Kidney (tissue), 14 donors: Measurements from ENCODE around the gene AASS. TPM values are rescaled to one million over a fixed set of nuclear protein-coding genes. Genes with fewer than 3 reads are reported as not detected.

Source experiments
- DNase-seq, 5 donors: peaks; one replicate each; pipeline ENCODE4 v3.0.0-alpha.2; 2013 to 2020
- FAIRE-seq: peaks from 2 replicates; lab custom pipeline; 2012; peaks lifted over from hg19 to GRCh38; lab: Jason Lieb, UNC
- H3K27ac ChIP-seq, 2 donors: one replicate each; pipeline ENCODE4 v1.7.0; 2013; ENCODE audit warnings: low read depth in 2 of 2, low read length in 2 of 2, inconsistent platforms in 1 of 2
- H3K27me3 ChIP-seq: one replicate; pipeline ENCODE4 v1.7.1; 2013; ENCODE audit warnings: low read length, inconsistent platforms; ENCODE audit not compliant: control insufficient read depth, insufficient read depth
- H3K36me3 ChIP-seq, 3 donors: one replicate each; pipeline versions ENCODE4 v1.7.0 to v1.7.1; 2013; ENCODE audit warnings: low read length in 3 of 3, control low read depth in 1 of 3, inconsistent platforms in 1 of 3; ENCODE audit not compliant: insufficient read depth in 3 of 3, control insufficient read depth in 2 of 3
- H3K4me1 ChIP-seq, 3 donors: one replicate each; pipeline versions ENCODE4 v1.7.0 to v1.7.1; 2013; ENCODE audit warnings: low read length in 3 of 3, inconsistent platforms in 1 of 3, low read depth in 1 of 3; ENCODE audit not compliant: control insufficient read depth in 2 of 3, insufficient read depth in 2 of 3
- H3K4me3 ChIP-seq, 3 donors: one replicate each; pipeline versions ENCODE4 v1.7.0 to v1.8.1; 2013; ENCODE audit warnings: low read length in 3 of 3, control low read depth in 1 of 3, inconsistent platforms in 1 of 3
- H3K9ac ChIP-seq, 3 donors: one replicate each; pipeline versions ENCODE4 v1.7.0 to v1.7.1; 2013; ENCODE audit warnings: low read length in 3 of 3, control low read depth in 1 of 3, inconsistent platforms in 1 of 3
- H3K9me3 ChIP-seq, 3 donors: one replicate each; pipeline versions ENCODE4 v1.7.0 to v1.7.1; 2013; ENCODE audit warnings: low read length in 3 of 3, control low read depth in 1 of 3, inconsistent platforms in 1 of 3; ENCODE audit not compliant: control insufficient read depth in 2 of 3, insufficient read depth in 1 of 3
- CTCF ChIP-seq: IDR thresholded peaks from 3 replicates; pipeline ENCODE4 v1.5.1; 2012; ENCODE audit warnings: mild to moderate bottlenecking, moderate library complexity, borderline replicate concordance; ENCODE audit not compliant: insufficient read depth; ENCODE audit errors: extremely low read depth
- intact Hi-C: fragments of 100-400 bp; cut with DNase I; formaldehyde crosslinking; loops from one replicate; pipeline ENCODE4 v1.11.1; 2022
- polyA plus RNA-seq: library from polyadenylated mRNA; stranded (reverse); fragments of 350-450 nt; fragmentation: Illumina TruSeq; extraction: RNeasy Lipid Tissue Mini Kit (QIAGEN cat#74804); gene quantifications from one replicate; pipeline ENCODE4 v1.2.3, GENCODE V29; 2014; ENCODE audit warnings: low read depth, low replicate concordance; ENCODE audit not compliant: insufficient read depth
- total RNA-seq: library from RNA; stranded (reverse); fragmentation: NEBNext Ultra II Directional; extraction: Animal tissue kit (Norgen Biotek cat#: 25700); gene quantifications from one replicate; pipeline ENCODE4 v1.2.1, GENCODE V29; 2021
- donor health status: control.
- donor health status: control.
- donor health status: control.
- donor health status: control.
- donor health status: control.
- donor health status: DM: yes; HTN: yes; CAD: no.
- donor health status: Normal renal cell carcinoma (clear cell type).

AASS gene
- total and polyA plus RNA-seq, 2 donors from 2014 or later, result 4.9 to 24.2 TPM

GRCh38 chr7:122040147-122040546 lies 103.9 kb downstream of the AASS start:
- DNase-seq (no peak), FAIRE-seq (no peak)
- TF ChIP-seq CTCF, result no peak
- Histone ChIP-seq H3K27me3 (no peaks in the 10 kb centered on the region), H3K27ac (no peak overlapping the region), H3K9me3 (no peaks in the 10 kb centered on the region), H3K36me3 (no peaks in the 10 kb centered on the region), H3K9ac (no peak overlapping the region), H3K4me1 (no peaks in the 10 kb centered on the region), H3K4me3 (no peak overlapping the region)
- intact Hi-C loops, result no loop called here

DNA sequence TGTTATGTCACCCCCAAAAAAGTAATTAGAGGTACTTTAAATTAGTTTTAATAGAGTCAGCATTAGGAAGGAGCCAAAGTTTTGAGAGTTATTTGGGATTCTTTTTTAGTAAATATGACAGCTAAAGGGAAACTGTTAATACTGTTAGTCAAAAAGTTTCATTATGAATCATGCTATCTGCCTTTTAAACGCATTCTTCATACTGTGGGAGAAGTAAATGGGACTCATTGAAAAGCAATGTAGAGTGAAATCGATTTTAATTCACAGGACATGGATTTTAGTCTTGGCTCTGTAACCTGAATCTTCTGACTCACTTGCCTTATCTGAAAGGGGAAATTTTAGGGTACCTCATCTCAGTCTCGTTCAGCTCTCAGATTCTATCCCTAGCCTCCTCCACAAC lies 105.1 kb downstream of the AASS start:
- Histone ChIP-seq H3K4me3 (no peak overlapping the region), H3K9ac (no peak overlapping the region), H3K9me3 (no peaks in the 10 kb centered on the region), H3K4me1 (no peaks in the 10 kb centered on the region), H3K36me3 (no peaks in the 10 kb centered on the region), H3K27ac (no peak overlapping the region), H3K27me3 (no peaks in the 10 kb centered on the region)
- TF ChIP-seq CTCF, result no peak
- FAIRE-seq, result no peak
- intact Hi-C loops, result no loop called here
- no peak for DNase-seq

- no peaks in the 10 kb centered on the region for H3K36me3 ChIP-seq
- H3K27me3 ChIP-seq, result no peaks in the 10 kb centered on the region
- H3K9ac ChIP-seq, result no peak overlapping the region
- H3K4me3 ChIP-seq, result no peak overlapping the region
- no peaks in the 10 kb centered on the region for H3K9me3 ChIP-seq
- DNase-seq, result no peak
- H3K27ac ChIP-seq, result no peak overlapping the region
- no peaks in the 10 kb centered on the region for H3K4me1 ChIP-seq
- intact Hi-C loops, result no loop called here
- no peak for TF ChIP-seq CTCF
- no peak for FAIRE-seq
Observed at GRCh38 chr7:122038134-122038533, 105.9 kb downstream of the AASS start.

- H3K9ac ChIP-seq, result no peak overlapping the region
- no peak for FAIRE-seq
- no peaks in the 10 kb centered on the region for H3K9me3 ChIP-seq
- no peaks in the 10 kb centered on the region for H3K36me3 ChIP-seq
- no peaks in the 10 kb centered on the region for H3K27me3 ChIP-seq
- no peaks in the 10 kb centered on the region for H3K4me1 ChIP-seq
- no peak for TF ChIP-seq CTCF
- DNase-seq, result no peak
- intact Hi-C loops, result no loop called here
- H3K27ac ChIP-seq, result no peak overlapping the region
- H3K4me3 ChIP-seq, result no peak overlapping the region
Observed at GRCh38 chr7:122035876-122036275, 108.2 kb downstream of the AASS start.
